Loucy (cell line): Measurements from ENCODE around the gene FMO4.

Experiments
- H2AFZ ChIP-seq: fragments of 200-600 bp; sonication (generic); 2 replicates; pipeline ENCODE4 v1.6.0; 2016; ENCODE audit warnings: antibody characterized with exemption, mild to moderate bottlenecking, low read length, moderate library complexity
- H3F3A ChIP-seq: fragments of 200-600 bp; 2 replicates; pipeline ENCODE4 v1.6.0; 2016; ENCODE audit warnings: antibody characterized with exemption, low read depth, mild to moderate bottlenecking
- H3K27me3 ChIP-seq: fragments of 200-600 bp; sonication (generic); 2 replicates; pipeline ENCODE4 v1.6.1; 2014; ENCODE audit warnings: low read length, mild to moderate bottlenecking; ENCODE audit not compliant: insufficient read depth, poor library complexity, severe bottlenecking
- H3K36me3 ChIP-seq: fragments of 200-600 bp; sonication (generic); 2 replicates; pipeline ENCODE4 v1.6.1; 2016; ENCODE audit warnings: low read length; ENCODE audit not compliant: insufficient read depth
- H3K4me1 ChIP-seq: fragments of 200-600 bp; sonication (generic); 2 replicates; pipeline ENCODE4 v1.5.1; 2014; ENCODE audit warnings: low read length, mild to moderate bottlenecking; ENCODE audit not compliant: insufficient read depth, poor library complexity, severe bottlenecking
- H3K4me2 ChIP-seq: fragments of 200-600 bp; sonication (generic); 2 replicates; pipeline ENCODE4 v1.6.0; 2014; ENCODE audit warnings: antibody characterized with exemption, low read length, low read depth, mild to moderate bottlenecking; ENCODE audit not compliant: poor library complexity, severe bottlenecking
- H3K4me3 ChIP-seq: fragments of 200-600 bp; sonication (generic); 2 replicates; pipeline ENCODE4 v1.5.1; 2014; ENCODE audit warnings: low read length, mild to moderate bottlenecking, mixed read lengths; ENCODE audit not compliant: poor library complexity, severe bottlenecking
- H3K79me2 ChIP-seq: fragments of 200-600 bp; sonication (generic); 2 replicates; pipeline ENCODE4 v1.6.1; 2014; ENCODE audit warnings: low read length; ENCODE audit not compliant: insufficient read depth
- H3K9ac ChIP-seq: fragments of 200-600 bp; sonication (generic); 2 replicates; pipeline ENCODE4 v1.6.0; 2014; ENCODE audit warnings: mild to moderate bottlenecking, low read depth, low read length, moderate library complexity; ENCODE audit not compliant: poor library complexity, severe bottlenecking
- H3K9me2 ChIP-seq: fragments of 200-600 bp; sonication (generic); replicated peaks from 2 replicates; pipeline ENCODE4 v1.6.1; 2016; ENCODE audit warnings: low read depth, low read length, mixed read lengths
- H3K9me3 ChIP-seq: fragments of 200-600 bp; sonication (generic); 2 replicates; pipeline ENCODE4 v1.6.1; 2014; ENCODE audit warnings: mild to moderate bottlenecking, antibody characterized with exemption, low read length, low read depth; ENCODE audit not compliant: insufficient read depth
- H4K20me1 ChIP-seq: fragments of 200-600 bp; sonication (generic); 2 replicates; pipeline ENCODE4 v1.6.0; 2014; ENCODE audit warnings: antibody characterized with exemption, low read length, mild to moderate bottlenecking; ENCODE audit not compliant: insufficient read depth, poor library complexity, severe bottlenecking
- EZH2phosphoT487 ChIP-seq: fragments of 200-600 bp; IDR thresholded peaks from 2 replicates; pipeline ENCODE4 v1.6.1; 2018; ENCODE audit warnings: antibody characterized with exemption, mild to moderate bottlenecking, moderate library complexity, borderline replicate concordance
- TF ChIP-seq, protein P1 (sequence below): fragments of 200-600 bp; sonication (generic); conservative IDR thresholded peaks from 2 replicates; pipeline ENCODE4 v1.5.1; 2014; ENCODE audit warnings: mild to moderate bottlenecking, antibody characterized with exemption, low read length

FMO4 gene

DNA sequence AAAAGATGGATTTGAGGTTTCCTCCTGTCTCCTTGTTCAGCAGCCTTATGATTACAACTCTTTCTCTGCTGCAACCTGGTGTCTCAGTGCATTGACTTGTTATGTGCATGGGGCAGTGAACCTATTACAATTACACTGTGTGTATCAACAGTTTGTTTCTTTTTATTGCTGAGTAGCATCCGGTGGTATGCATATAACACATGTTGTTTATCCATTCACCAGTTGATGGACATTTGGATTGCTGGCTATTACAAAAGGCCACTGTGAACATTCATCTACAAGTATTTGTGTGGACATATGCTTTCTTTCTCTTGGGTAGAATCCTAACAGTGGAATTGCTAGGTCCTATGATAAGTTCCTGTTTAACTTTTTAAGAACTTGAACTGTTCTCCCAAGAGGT, 65.9 kb downstream of the FMO4 start:
- no peaks in the 10 kb centered on the region for H3K79me2 ChIP-seq
- H3K4me2 ChIP-seq, result no peak overlapping the region
- no peaks in the 10 kb centered on the region for H4K20me1 ChIP-seq
- no peak overlapping the region for H2AFZ ChIP-seq
- TF ChIP-seq EZH2phosphoT487, result no peak
- TF ChIP-seq, protein P1, sequence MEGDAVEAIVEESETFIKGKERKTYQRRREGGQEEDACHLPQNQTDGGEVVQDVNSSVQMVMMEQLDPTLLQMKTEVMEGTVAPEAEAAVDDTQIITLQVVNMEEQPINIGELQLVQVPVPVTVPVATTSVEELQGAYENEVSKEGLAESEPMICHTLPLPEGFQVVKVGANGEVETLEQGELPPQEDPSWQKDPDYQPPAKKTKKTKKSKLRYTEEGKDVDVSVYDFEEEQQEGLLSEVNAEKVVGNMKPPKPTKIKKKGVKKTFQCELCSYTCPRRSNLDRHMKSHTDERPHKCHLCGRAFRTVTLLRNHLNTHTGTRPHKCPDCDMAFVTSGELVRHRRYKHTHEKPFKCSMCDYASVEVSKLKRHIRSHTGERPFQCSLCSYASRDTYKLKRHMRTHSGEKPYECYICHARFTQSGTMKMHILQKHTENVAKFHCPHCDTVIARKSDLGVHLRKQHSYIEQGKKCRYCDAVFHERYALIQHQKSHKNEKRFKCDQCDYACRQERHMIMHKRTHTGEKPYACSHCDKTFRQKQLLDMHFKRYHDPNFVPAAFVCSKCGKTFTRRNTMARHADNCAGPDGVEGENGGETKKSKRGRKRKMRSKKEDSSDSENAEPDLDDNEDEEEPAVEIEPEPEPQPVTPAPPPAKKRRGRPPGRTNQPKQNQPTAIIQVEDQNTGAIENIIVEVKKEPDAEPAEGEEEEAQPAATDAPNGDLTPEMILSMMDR, result no peak
- H3K9ac ChIP-seq, result no peak overlapping the region
- no peak overlapping the region for H3K4me3 ChIP-seq
- H3K9me3 ChIP-seq, result no peaks in the 10 kb centered on the region; the same call in 1 of the 2 replicates
- no peaks in the 10 kb centered on the region for H3K27me3 ChIP-seq
- H3K4me1 ChIP-seq, result no peaks in the 10 kb centered on the region
- no peaks in the 10 kb centered on the region for H3F3A ChIP-seq
- H3K36me3 ChIP-seq, result no peaks in the 10 kb centered on the region
- no peaks in the 10 kb centered on the region for H3K9me2 ChIP-seq

DNA sequence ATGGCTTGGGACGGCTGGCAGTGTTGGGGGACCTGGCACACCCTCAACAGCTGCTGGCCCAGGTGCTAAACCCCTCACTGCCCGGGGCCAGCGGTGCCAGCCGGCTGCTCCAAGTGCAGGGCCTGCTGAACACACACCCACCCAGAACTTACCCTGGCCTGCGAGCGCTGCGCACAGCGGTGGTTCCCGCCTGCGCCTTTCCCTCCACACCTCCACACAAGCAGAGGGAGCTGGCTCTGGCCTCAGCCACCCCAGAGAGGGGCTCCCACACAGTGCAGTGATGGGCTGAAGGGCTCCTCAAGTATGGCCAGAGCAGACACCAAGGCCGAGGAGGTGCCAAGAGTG, 67.9 kb downstream of the FMO4 start:
- no peak overlapping the region for H3K4me2 ChIP-seq

DNA sequence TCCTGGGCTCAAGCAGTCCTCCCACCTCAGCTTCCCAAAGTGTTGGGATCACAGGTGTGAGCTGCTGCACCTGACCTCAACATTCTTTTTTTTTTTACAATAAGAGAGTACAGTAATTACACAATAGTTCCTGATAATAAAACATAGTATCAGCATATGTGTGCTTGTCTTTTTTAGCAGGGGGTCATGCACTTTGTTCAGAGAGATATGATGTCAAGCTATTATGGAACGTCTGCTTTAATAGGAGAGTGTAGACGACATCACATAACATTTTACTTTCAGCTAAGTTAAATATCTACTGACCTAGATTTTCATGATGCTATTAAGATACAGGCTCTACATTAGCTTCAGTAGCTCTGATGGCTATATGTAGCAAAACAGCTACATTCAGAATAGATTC, 70.5 kb downstream of the FMO4 start:
- Histone ChIP-seq H3K9me2 (no peaks in the 10 kb centered on the region), H4K20me1 (no peaks in the 10 kb centered on the region), H3F3A (no peaks in the 10 kb centered on the region), H3K4me1 (no peaks in the 10 kb centered on the region), H3K9me3 (no peaks in the 10 kb centered on the region; the same call in 1 of the 2 replicates), H3K79me2 (no peaks in the 10 kb centered on the region), H3K27me3 (no peaks in the 10 kb centered on the region), H3K36me3 (no peaks in the 10 kb centered on the region), H3K4me3 (no peak overlapping the region), H3K9ac (no peak overlapping the region), H2AFZ (no peak overlapping the region), H3K4me2 (no peak overlapping the region)
- TF ChIP-seq EZH2phosphoT487, result no peak
- TF ChIP-seq, protein P1, result no peak

More for the DNA sequence above, 67.9 kb downstream of the FMO4 start:
- no peaks in the 10 kb centered on the region for H3K9me2 ChIP-seq
- no peaks in the 10 kb centered on the region for H3K4me1 ChIP-seq
- H3F3A ChIP-seq, result no peaks in the 10 kb centered on the region
- no peaks in the 10 kb centered on the region for H3K27me3 ChIP-seq
- no peaks in the 10 kb centered on the region for H3K79me2 ChIP-seq
- H3K4me3 ChIP-seq, result no peak overlapping the region
- TF ChIP-seq, protein P1, result no peak
- no peak for TF ChIP-seq EZH2phosphoT487
- H4K20me1 ChIP-seq, result no peaks in the 10 kb centered on the region
- no peak overlapping the region for H2AFZ ChIP-seq
- H3K9me3 ChIP-seq, result no peaks in the 10 kb centered on the region; the same call in 1 of the 2 replicates
- H3K9ac ChIP-seq, result no peak overlapping the region
- no peaks in the 10 kb centered on the region for H3K36me3 ChIP-seq
